Measurements from ENCODE around the gene UBL4A.

Gene UBL4A

GRCh38 chrX:154481911-154482601, 4.4 kb downstream of the UBL4A start:
- DNase-seq, result no peak

- no peak for DNase-seq
Observed at GRCh38 chrX:154481195-154481594, 5.2 kb downstream of the UBL4A start.

GRCh38 chrX:154478728-154479622, 7.4 kb downstream of the UBL4A start, which contains the start of gene LAGE3:
Gene LAGE3 (minus strand): TSS chrX:154479281. CDS start chrX:154478915, 366 bp downstream.
- DNase-seq, result peak; percentile 92

- no peak for DNase-seq
Observed at GRCh38 chrX:154477891-154478477, 8.4 kb downstream of the UBL4A start.

GRCh38 chrX:154476821-154477220, 9.6 kb downstream of the UBL4A start:
- DNase-seq, result no peak

- no peak for DNase-seq
Observed at GRCh38 chrX:154473683-154474082, 12.7 kb downstream of the UBL4A start.

GRCh38 chrX:154472685-154473632, 13.5 kb downstream of the UBL4A start:
- no peak for DNase-seq

- DNase-seq, result no peak
Observed at GRCh38 chrX:154471839-154472684, 14.4 kb downstream of the UBL4A start.

GRCh38 chrX:154470914-154471568, 15.4 kb downstream of the UBL4A start:
- DNase-seq, result no peak

- no peak for DNase-seq
Observed at GRCh38 chrX:154470434-154470833, 16.0 kb downstream of the UBL4A start.

- no peak for DNase-seq
Observed at GRCh38 chrX:154469880-154470279, 16.5 kb downstream of the UBL4A start.

- DNase-seq, result no peak
Observed at GRCh38 chrX:154469114-154469513, 17.3 kb downstream of the UBL4A start.

- no peak for DNase-seq
Observed at GRCh38 chrX:154468217-154468616, 18.2 kb downstream of the UBL4A start.

- no peak for DNase-seq
Observed at GRCh38 chrX:154467556-154467955, 18.9 kb downstream of the UBL4A start.

- DNase-seq, result no peak
Observed at GRCh38 chrX:154466907-154467306, 19.5 kb downstream of the UBL4A start.

GRCh38 chrX:154466036-154466435, 20.4 kb downstream of the UBL4A start:
- no peak for DNase-seq

- no peak for DNase-seq
Observed at GRCh38 chrX:154465601-154466000, 20.8 kb downstream of the UBL4A start.

- no peak for DNase-seq
Observed at GRCh38 chrX:154464806-154465365, 21.5 kb downstream of the UBL4A start.

- no peak for DNase-seq
Observed at GRCh38 chrX:154463611-154464220, 22.7 kb downstream of the UBL4A start.

- no peak for DNase-seq
Observed at GRCh38 chrX:154462396-154462795, 24.0 kb downstream of the UBL4A start.
